Transverse colon (tissue), 4 donors: ENCODE measurements around the gene EAF2.

Source experiments
- POLR2AphosphoS5 ChIP-seq, 3 donors: sonication (generic); formaldehyde crosslinking; IDR thresholded peaks; one replicate each; pipeline ENCODE4 v1.6.1; 2016; ENCODE audit warnings: antibody characterized with exemption in 3 of 3
- TF ChIP-seq, protein P1 (sequence below), 5 experiments: fragments of 200-600 bp in 3 of 5; fragments of 450-650 bp in 2 of 5; sonication (generic) in 3 of 5; IDR thresholded peaks; 1 replicate in 2 of 5; 2 replicates in 3 of 5; pipeline ENCODE4 v1.5.1; 2016 to 2017; ENCODE audit warnings: antibody characterized with exemption in 5 of 5, inconsistent platforms in 3 of 5, mild to moderate bottlenecking in 2 of 5, moderate library complexity in 1 of 5

DNA sequence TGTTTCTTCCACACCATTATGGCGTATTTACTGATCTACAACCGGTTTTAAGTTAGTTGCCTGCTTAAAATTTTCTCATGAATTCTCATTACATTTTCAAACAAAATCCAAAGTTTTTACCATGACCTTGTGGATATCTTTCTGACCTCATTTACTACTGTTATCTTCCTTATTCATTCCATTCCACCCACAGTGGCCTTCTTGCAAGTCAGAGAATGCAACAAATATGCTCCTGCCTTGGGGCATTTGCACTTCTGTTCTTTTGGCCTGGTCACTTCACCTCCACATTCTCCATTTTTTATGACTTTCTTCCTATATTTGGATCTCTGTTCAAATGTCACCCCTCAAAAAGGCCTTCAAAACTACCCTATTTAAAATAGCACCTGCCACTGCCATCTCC lies 50.4 kb downstream of the EAF2 start:
- TF ChIP-seq, protein P1, sequence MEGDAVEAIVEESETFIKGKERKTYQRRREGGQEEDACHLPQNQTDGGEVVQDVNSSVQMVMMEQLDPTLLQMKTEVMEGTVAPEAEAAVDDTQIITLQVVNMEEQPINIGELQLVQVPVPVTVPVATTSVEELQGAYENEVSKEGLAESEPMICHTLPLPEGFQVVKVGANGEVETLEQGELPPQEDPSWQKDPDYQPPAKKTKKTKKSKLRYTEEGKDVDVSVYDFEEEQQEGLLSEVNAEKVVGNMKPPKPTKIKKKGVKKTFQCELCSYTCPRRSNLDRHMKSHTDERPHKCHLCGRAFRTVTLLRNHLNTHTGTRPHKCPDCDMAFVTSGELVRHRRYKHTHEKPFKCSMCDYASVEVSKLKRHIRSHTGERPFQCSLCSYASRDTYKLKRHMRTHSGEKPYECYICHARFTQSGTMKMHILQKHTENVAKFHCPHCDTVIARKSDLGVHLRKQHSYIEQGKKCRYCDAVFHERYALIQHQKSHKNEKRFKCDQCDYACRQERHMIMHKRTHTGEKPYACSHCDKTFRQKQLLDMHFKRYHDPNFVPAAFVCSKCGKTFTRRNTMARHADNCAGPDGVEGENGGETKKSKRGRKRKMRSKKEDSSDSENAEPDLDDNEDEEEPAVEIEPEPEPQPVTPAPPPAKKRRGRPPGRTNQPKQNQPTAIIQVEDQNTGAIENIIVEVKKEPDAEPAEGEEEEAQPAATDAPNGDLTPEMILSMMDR (IDR thresholded peaks at IDR 0.05) = no peak
- no peak for TF ChIP-seq POLR2AphosphoS5 (IDR thresholded peaks at IDR 0.05)
